Measurements from ENCODE around the gene RBM33.

RBM33 gene

DNA sequence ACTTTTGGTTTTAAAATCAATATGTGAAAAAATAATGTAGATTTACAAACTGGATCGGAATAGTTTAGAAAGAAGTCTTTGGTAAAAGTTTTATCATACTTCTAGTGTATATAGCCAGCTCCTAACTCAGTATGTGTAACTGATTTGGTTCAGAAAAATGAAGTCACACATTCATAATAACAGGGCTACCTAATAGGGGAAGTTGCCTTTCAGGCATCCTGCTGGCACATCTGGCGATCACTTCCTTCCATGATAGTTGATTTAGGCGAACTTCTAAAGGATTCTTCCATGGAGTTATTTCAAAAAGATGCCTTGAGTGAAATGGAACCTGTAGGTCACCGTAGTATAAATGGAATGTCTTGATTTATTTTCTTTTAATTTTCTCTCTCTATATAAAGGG, 98.7 kb downstream of the RBM33 start:
- Mint-ChIP-seq H3K36me3 (ENCODE audit: low read depth) (peaks cover 69% of the 10 kb centered on the region), H3K4me1 (peaks cover 7% of the 10 kb centered on the region), H3K4me3 (no peak overlapping the region), H3K9me3 (no peaks in the 10 kb centered on the region), H3K27ac (no peak overlapping the region), H3K27me3 (ENCODE audit: low read depth, poor library complexity) (no peaks in the 10 kb centered on the region)
- no peak for DNase-seq
- TF ChIP-seq, protein P1, sequence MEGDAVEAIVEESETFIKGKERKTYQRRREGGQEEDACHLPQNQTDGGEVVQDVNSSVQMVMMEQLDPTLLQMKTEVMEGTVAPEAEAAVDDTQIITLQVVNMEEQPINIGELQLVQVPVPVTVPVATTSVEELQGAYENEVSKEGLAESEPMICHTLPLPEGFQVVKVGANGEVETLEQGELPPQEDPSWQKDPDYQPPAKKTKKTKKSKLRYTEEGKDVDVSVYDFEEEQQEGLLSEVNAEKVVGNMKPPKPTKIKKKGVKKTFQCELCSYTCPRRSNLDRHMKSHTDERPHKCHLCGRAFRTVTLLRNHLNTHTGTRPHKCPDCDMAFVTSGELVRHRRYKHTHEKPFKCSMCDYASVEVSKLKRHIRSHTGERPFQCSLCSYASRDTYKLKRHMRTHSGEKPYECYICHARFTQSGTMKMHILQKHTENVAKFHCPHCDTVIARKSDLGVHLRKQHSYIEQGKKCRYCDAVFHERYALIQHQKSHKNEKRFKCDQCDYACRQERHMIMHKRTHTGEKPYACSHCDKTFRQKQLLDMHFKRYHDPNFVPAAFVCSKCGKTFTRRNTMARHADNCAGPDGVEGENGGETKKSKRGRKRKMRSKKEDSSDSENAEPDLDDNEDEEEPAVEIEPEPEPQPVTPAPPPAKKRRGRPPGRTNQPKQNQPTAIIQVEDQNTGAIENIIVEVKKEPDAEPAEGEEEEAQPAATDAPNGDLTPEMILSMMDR (IDR thresholded peaks at IDR 0.05), result no peak

DNA sequence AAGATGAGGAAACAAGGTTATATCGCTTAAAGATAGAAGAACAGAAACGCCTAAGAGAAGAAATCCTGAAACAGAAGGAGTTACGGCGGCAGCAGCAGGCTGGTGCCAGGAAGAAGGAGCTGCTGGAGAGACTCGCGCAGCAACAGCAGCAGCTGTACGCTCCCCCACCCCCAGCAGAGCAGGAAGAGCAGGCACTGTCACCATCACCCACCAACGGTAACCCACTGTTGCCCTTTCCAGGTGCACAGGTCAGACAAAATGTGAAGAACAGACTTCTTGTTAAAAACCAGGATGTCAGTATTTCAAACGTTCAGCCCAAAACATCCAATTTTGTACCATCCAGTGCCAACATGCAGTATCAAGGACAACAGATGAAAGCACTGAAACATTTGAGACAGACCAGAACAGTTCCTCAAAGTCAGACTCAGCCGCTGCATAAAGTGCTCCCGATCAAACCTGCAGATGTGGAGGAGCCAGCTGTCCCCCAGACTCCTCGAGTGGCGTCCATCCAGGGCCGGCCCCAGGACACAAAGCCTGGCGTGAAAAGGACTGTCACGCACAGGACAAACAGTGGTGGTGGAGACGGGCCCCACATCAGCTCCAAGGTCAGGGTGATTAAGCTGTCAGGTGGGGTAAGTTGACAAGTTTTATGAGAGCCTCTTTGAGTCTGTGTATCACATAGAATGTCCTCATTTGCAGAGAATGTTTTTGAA, 100.7 kb downstream of the RBM33 start:
- TF ChIP-seq, protein P1 (IDR thresholded peaks at IDR 0.05), result no peak
- no peaks in the 10 kb centered on the region for H3K27me3 Mint-ChIP-seq (ENCODE audit: low read depth, poor library complexity)
- H3K36me3 Mint-ChIP-seq (ENCODE audit: low read depth), result peaks cover 70% of the 10 kb centered on the region
- H3K4me3 Mint-ChIP-seq, result no peak overlapping the region
- H3K4me1 Mint-ChIP-seq, result peaks cover 7% of the 10 kb centered on the region
- DNase-seq, result no peak
- peak overlapping the region; percentile 63 for H3K27ac Mint-ChIP-seq
- no peaks in the 10 kb centered on the region for H3K9me3 Mint-ChIP-seq

GRCh38 chr7:155745737-155746136, 101.3 kb downstream of the RBM33 start:
- Mint-ChIP-seq H3K9me3 (no peaks in the 10 kb centered on the region), H3K27me3 (ENCODE audit: low read depth, poor library complexity) (no peaks in the 10 kb centered on the region), H3K27ac (no peak overlapping the region), H3K4me3 (no peak overlapping the region), H3K36me3 (ENCODE audit: low read depth) (peaks cover 64% of the 10 kb centered on the region), H3K4me1 (peaks cover 7% of the 10 kb centered on the region)
- DNase-seq, result no peak
- TF ChIP-seq, protein P1 (IDR thresholded peaks at IDR 0.05), result no peak

DNA sequence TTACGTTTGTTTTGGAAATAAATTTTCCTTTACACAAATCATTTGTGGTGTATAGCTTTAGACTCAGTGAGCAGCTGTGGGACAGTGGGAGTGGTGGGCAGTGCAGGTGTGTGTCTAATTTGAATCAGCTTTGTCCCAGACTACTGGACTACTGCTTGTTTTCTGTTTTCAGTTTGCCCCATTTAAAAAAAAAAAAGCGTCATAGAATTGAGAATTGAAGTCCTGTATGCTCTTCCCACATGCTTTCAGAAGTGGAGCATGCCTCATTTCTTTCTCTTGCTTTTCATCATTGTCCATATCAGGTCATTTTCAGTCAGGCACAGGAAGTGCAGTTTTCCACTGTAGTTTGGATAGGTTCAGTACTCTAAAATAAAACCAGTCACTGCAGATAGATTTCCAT, 101.7 kb downstream of the RBM33 start:
- Mint-ChIP-seq H3K36me3 (ENCODE audit: low read depth) (peaks cover 63% of the 10 kb centered on the region), H3K4me3 (no peak overlapping the region), H3K9me3 (no peaks in the 10 kb centered on the region), H3K27ac (no peak overlapping the region), H3K27me3 (ENCODE audit: low read depth, poor library complexity) (no peaks in the 10 kb centered on the region), H3K4me1 (peaks cover 7% of the 10 kb centered on the region)
- TF ChIP-seq, protein P1 (IDR thresholded peaks at IDR 0.05), result no peak
- DNase-seq, result no peak

GRCh38 chr7:155747209-155747608, 102.7 kb downstream of the RBM33 start:
- no peak overlapping the region for H3K4me3 Mint-ChIP-seq
- H3K27me3 Mint-ChIP-seq (ENCODE audit: low read depth, poor library complexity), result no peaks in the 10 kb centered on the region
- no peak overlapping the region for H3K27ac Mint-ChIP-seq
- H3K9me3 Mint-ChIP-seq, result no peaks in the 10 kb centered on the region
- no peak for DNase-seq
- peaks cover 12% of the 10 kb centered on the region for H3K4me1 Mint-ChIP-seq
- H3K36me3 Mint-ChIP-seq (ENCODE audit: low read depth), result peaks cover 60% of the 10 kb centered on the region
- TF ChIP-seq, protein P1 (IDR thresholded peaks at IDR 0.05), result no peak

- Mint-ChIP-seq H3K27me3 (ENCODE audit: low read depth, poor library complexity) (no peaks in the 10 kb centered on the region), H3K36me3 (ENCODE audit: low read depth) (peaks cover 61% of the 10 kb centered on the region), H3K4me1 (peaks cover 25% of the 10 kb centered on the region), H3K9me3 (no peaks in the 10 kb centered on the region), H3K4me3 (no peak overlapping the region), H3K27ac (no peak overlapping the region)
- TF ChIP-seq, protein P1 (IDR thresholded peaks at IDR 0.05), result no peak
- DNase-seq, result no peak
Measured at GRCh38 chr7:155749578-155749977, 105.1 kb downstream of the RBM33 start.

All from nephron progenitor cell (in vitro differentiated cells).